ENCODE data around the gene SSC4D. TPM values are rescaled to one million over a fixed set of nuclear protein-coding genes. Genes with fewer than 3 reads are reported as not detected.
"Not testable (repeated sequence)": the region's sequence is repeated elsewhere in the genome, so short reads cannot be mapped to it uniquely, and the experiment has no call there.

Gene SSC4D
- total and polyA plus RNA-seq, 10 donors, result 0.11 to 1.5 (median 0.66) TPM

DNA sequence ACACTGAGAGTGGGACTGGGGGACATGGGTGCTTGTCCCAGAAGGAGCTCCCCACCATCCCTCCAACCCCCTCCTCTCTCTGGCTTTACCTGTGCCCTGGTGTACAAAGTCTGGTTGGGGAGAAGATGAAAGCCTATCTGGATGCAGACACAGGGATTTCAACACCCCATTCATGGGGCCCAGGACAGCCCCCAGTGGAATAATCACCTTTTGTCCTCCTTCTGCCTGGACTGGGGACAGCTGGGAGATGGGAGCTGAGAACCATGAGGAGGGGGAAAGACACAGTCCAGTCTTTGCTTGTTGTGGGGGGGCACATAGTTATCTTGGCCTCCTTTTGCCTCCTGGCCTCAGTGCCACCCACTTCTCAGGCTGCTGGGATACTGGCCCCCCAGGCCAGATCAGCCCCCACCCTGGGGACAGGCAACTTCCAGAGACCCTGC is 1.4 kb downstream of the SSC4D start:
- Histone ChIP-seq H3K27ac (no peak overlapping the region), H3K36me3 (no peaks in the 10 kb centered on the region), H3K27me3 (replicated peaks in 1 of 7) (no peaks in the 10 kb centered on the region), H3K4me3 (no peak overlapping the region), H3K9me3 (no peaks in the 10 kb centered on the region), H3K4me1 (peaks cover 0 to 17% (median 11%) of the 10 kb centered on the region in 6 donors)
- TF ChIP-seq, protein P1, sequence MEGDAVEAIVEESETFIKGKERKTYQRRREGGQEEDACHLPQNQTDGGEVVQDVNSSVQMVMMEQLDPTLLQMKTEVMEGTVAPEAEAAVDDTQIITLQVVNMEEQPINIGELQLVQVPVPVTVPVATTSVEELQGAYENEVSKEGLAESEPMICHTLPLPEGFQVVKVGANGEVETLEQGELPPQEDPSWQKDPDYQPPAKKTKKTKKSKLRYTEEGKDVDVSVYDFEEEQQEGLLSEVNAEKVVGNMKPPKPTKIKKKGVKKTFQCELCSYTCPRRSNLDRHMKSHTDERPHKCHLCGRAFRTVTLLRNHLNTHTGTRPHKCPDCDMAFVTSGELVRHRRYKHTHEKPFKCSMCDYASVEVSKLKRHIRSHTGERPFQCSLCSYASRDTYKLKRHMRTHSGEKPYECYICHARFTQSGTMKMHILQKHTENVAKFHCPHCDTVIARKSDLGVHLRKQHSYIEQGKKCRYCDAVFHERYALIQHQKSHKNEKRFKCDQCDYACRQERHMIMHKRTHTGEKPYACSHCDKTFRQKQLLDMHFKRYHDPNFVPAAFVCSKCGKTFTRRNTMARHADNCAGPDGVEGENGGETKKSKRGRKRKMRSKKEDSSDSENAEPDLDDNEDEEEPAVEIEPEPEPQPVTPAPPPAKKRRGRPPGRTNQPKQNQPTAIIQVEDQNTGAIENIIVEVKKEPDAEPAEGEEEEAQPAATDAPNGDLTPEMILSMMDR (IDR thresholded peaks at IDR 0.05 in 8 of 11, conservative IDR thresholded peaks at IDR 0.05 in 3 of 11), result no peak
- TF ChIP-seq POLR2A (IDR thresholded peaks at IDR 0.05), result no peak
- TF ChIP-seq POLR2AphosphoS5 (IDR thresholded peaks at IDR 0.05), result no peak
- intact Hi-C loops (cut with DNase I; ENCODE audit: low total_unique reads), result no loop called here
- DNase-seq, result no peak

- Histone ChIP-seq H3K27me3 (replicated peaks in 1 of 7) (no peaks in the 10 kb centered on the region), H3K9me3 (no peaks in the 10 kb centered on the region), H3K4me1 (peaks cover 0 to 21% (median 11%) of the 10 kb centered on the region in 6 donors), H3K36me3 (no peaks in the 10 kb centered on the region), H3K27ac (no peak overlapping the region), H3K4me3 (no peak overlapping the region)
- TF ChIP-seq POLR2AphosphoS5 (IDR thresholded peaks at IDR 0.05) (no peak), POLR2A (IDR thresholded peaks at IDR 0.05) (no peak)
- TF ChIP-seq, protein P1 (IDR thresholded peaks at IDR 0.05 in 8 of 11, conservative IDR thresholded peaks at IDR 0.05 in 3 of 11), result no peak
- DNase-seq, result no peak
- 70 to 97% (median 92%) methylated on average over 4 of the region's 4 CpGs for WGBS, 5 donors
- intact Hi-C loops (cut with DNase I; ENCODE audit: low total_unique reads), result no loop called here
Observed at GRCh38 chr7:76407718-76408117, 1.8 kb downstream of the SSC4D start.

GRCh38 chr7:76405738-76406137 is 3.8 kb downstream of the SSC4D start:
- intact Hi-C loops (cut with DNase I; ENCODE audit: low total_unique reads), result no loop called here
- H3K27me3 ChIP-seq (replicated peaks in 1 of 7), result no peaks in the 10 kb centered on the region
- no peaks in the 10 kb centered on the region for H3K9me3 ChIP-seq
- peaks cover 0 to 22% (median 11%) of the 10 kb centered on the region in 6 donors for H3K4me1 ChIP-seq
- no peak overlapping the region for H3K27ac ChIP-seq
- no peak for TF ChIP-seq POLR2A (IDR thresholded peaks at IDR 0.05)
- WGBS, 5 donors, result 87 to 94% (median 89%) methylated on average over 9 of the region's 9 CpGs
- H3K36me3 ChIP-seq, result no peaks in the 10 kb centered on the region
- no peak for DNase-seq
- H3K4me3 ChIP-seq, result no peak overlapping the region

- WGBS, 5 donors, result 73 to 79% (median 76%) methylated on average over 10 of the region's 10 CpGs
- TF ChIP-seq POLR2A (IDR thresholded peaks at IDR 0.05) (no peak), POLR2AphosphoS5 (IDR thresholded peaks at IDR 0.05) (no peak)
- TF ChIP-seq, protein P1 (IDR thresholded peaks at IDR 0.05 in 8 of 11, conservative IDR thresholded peaks at IDR 0.05 in 3 of 11), result no peak
- Histone ChIP-seq H3K27ac (peak overlapping the region in 4 of 8 donors; percentile 48 to 75 (median 60)), H3K4me3 (no peak overlapping the region), H3K27me3 (replicated peaks in 1 of 7) (no peaks in the 10 kb centered on the region), H3K9me3 (no peaks in the 10 kb centered on the region), H3K36me3 (no peaks in the 10 kb centered on the region), H3K4me1 (peaks cover 0 to 22% (median 11%) of the 10 kb centered on the region in 6 donors)
- no peak for DNase-seq
- intact Hi-C loops (cut with DNase I; ENCODE audit: low total_unique reads), result no loop called here
Observed at GRCh38 chr7:76403780-76404494, 5.6 kb downstream of the SSC4D start.

- H3K36me3 ChIP-seq; H3K27me3 ChIP-seq (replicated peaks in 1 of 7); DNase-seq; H3K9me3 ChIP-seq; intact Hi-C loops (cut with DNase I; ENCODE audit: low total_unique reads); H3K4me3 ChIP-seq: not testable (repeated sequence)
- H3K4me1 ChIP-seq, result peaks cover 0 to 26% (median 13%) of the 10 kb centered on the region in 6 donors
- H3K27ac ChIP-seq, result peak overlapping the region in 4 of 8 donors; percentile 48 to 75 (median 60)
- 66 to 74% (median 67%) methylated on average over 8 of the region's 8 CpGs for whole genome bisulfite sequencing, 5 donors
Observed at GRCh38 chr7:76403097-76403496, 6.4 kb downstream of the SSC4D start.

Data from spleen (tissue), 11 donors.